Ammon's horn (tissue), 1 donor: ENCODE measurements around the gene BMP7.

Source experiments
- DNase-seq: peaks from one replicate; pipeline ENCODE4 v3.0.0-alpha.2; 2016; ENCODE audit warnings: low spot score

Gene BMP7

GRCh38 chr20:57266291-57267157, at the start of gene BMP7:
Gene BMP7, minus strand, starts transcription at chr20:57266641. Its CDS starts 519 bp downstream, at chr20:57266122.
- DNase-seq = peak; percentile 63

DNA sequence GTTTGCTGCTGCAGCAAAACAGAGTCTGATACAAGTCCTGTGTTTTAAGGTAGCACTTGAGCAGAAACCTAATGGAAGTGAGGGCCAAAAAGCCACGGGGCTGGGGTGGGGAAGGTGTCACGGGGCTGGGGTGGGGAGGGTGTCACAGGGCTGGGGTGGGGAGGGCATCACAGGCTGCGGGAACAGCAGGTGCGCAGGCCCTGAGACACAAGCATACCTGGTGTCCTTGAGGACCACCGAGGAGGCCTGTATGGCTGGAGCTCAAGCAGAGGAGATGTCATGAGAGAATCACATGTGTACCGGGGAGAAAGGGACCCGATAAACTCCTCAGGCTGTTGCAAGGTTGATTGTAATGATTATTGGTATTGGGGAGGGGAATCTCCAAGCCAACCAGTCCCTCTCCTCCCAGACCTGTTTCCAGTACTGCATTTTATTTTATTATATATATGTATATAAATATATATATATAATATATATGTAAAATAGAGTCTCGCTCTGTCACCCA, 49.6 kb upstream of the BMP7 start:
- no peak for DNase-seq

GRCh38 chr20:57315083-57315975, 48.9 kb upstream of the BMP7 start:
- DNase-seq = no peak

- no peak for DNase-seq
Observed at GRCh38 chr20:57313951-57314350, 47.5 kb upstream of the BMP7 start.

DNA sequence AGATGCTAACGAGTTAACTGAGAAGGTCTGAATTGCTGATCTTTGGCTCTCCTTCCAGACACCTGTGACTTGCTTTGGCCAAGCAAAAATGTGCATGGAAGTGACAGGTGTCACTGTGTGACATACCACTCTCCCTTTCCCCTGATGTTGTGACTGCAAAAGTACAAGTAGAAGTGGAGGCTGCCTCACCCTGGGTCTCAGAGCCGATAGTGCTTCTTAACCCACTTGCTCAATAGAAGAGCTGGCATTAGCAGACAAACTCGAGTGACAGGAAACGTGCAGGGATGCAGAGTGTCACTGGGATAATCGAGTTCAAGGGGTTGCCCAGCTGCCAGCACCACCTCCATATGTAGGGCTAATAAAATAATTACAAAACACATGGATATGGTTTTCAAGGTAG, 46.8 kb upstream of the BMP7 start:
- DNase-seq = no peak

DNA sequence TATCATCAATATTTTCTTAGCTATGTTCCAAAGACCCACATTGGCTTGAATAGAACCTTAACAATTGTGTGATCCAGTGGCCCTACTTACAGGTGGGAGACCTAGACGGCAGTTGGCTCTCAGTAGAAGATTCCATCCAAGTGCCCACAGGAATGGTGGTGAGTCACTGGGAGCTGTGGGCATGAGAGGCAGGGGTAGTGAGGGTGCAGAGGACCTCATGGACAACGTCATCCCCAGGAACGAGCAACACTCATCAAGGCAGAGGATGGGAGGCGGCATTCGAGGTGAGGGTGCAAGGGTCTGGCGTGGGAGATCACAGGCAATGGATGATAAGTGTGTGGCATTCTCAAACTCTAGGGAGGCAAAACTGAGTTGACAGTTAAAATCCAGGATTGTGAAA, 45.7 kb upstream of the BMP7 start:
- DNase-seq = no peak

- DNase-seq = no peak
Observed at GRCh38 chr20:57310821-57311514, 44.5 kb upstream of the BMP7 start.

DNA sequence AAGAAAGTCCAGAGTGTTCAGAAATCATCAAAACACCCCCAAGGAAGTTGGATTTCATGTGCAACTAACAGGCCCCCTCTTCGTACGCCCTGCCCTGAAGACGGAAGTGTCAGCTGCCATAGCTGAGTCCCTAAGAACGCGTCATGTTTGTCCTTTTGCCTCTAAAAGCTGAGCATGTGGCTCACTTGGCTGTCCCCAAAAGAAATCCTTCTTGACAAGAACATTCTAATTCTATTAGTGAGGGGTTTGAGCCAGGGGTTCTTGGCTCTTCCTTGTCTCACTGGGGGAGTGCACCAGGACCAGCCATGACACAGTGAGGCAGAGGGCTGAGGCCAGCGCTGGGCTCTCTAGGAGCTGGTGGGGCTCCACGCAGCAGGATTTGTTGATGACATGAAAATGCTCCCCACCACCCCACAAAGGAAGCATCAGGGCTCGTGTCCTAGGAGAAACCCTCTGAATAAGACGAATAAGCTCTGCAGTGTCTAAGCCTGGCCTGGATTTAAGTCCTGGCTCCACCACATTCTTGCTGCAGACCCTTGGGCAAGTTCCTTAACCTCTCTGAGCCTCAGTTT, 43.2 kb upstream of the BMP7 start:
- DNase-seq = peak; percentile 59

DNA sequence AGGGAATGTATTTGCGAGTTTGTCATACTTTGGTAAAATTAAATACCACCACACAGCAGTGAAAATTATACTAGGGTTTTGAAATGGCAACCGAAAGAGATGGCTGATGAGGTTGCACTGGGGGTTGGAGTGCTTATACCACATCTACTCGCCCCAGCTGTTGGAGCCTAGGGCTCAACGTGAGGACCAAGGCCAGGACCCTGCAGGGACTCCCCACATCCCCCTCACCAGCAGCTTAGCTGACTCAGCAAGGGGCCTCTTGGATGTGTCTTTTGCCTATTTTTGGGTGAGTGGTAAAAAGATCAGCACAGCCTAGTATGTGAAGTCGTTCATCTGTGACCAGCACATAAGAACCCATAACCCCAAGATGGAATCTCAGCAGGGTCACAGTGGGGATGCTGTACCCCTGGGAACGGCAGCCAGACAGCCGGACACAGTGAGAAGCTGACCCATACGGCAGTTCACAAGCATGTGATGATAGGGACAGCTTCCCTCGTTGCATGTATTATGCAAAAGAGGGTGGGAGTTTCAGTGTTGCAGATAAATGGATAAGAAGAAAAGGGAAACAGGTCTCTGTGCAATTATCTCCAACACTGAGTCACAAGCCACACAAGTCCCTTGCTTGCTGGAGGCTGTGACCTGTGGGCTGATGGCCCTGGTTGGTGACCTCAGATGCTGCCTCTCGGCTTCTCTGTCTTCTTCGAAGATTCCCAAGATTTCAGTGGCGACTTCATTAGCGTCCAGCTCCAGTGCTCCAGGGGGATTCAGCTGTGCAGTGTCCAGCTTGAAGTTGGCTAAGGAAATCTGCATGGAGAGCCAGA, 42.2 kb upstream of the BMP7 start:
- no peak for DNase-seq

DNA sequence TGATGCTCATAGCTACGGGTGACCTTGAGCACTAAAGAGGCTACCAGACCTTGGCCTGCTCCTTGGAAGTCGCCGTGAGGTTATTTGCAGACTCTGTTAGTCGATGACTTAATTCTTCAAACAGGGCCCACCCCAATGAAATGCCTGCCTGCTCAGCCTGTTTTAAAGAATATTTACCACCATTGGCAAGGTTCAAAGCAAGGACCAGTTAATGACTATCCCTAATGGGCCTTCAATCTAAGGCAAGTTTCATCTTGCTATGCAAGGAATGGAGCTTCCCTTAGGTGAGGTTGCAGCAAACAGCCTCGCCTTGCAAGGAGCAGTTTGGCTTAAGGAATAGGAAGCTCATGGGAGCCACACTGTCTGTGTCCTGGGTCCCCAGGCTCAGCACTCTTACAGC, 40.3 kb upstream of the BMP7 start:
- DNase-seq = no peak

DNA sequence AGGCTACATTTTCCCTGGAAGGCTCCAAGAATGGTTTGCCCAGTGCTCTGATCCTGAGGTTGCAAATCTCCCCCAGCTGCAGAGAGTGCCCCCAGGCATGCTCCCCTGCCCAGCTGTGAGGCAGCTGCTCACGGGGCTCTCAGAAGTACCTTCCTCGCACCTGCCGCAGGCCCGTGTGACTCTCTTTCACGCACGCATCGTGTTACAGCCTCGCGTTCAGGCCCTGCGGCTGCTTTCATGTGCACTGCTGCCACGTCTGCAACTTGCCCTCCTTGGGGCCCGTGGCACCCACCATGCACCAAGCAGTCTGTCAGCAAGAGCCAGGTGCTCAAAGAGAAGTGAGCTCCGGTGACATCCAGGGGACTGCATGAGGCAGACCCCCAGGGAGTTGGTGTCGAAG, 34.6 kb upstream of the BMP7 start:
- no peak for DNase-seq

- no peak for DNase-seq
Observed at GRCh38 chr20:57298457-57298856, 32.0 kb upstream of the BMP7 start.

DNA sequence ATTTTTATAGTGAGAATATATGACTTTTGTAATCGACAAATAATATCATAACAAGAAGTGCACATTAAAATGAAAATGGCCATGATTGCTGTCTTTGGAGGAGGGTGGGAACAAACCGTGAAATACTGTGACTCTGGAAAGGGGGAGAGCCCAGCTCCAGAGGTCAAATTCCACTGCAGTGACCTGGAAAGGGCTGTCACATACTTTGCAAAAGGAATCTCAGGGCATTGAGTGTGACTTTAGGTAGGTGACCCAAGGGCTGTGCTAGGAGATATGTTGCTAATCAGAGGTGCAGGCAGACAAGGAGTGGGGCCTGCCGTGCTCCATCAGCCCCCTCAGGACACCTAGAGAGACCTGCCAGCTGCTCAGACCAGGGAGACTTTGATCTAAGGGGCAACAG, 28.1 kb upstream of the BMP7 start:
- no peak for DNase-seq

DNA sequence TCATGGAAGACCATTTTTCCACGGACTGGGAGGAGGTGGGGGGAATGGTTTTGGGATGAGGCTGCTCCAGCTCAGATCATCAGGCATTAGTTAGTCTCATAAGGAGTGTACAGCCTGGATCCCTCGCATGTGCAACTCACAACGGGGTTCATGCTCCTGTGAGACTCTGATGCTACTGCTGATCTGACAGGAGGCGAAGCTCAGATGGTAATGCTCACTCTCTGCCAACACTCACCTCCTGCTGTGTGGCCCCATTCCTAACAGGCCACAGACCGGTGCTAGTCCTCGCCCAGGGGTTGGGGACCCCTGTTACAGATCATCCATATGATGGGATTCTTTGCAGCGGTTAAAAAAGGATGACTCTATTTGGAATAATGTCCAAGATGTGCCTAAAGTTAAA, 27.6 kb upstream of the BMP7 start:
- DNase-seq = no peak

DNA sequence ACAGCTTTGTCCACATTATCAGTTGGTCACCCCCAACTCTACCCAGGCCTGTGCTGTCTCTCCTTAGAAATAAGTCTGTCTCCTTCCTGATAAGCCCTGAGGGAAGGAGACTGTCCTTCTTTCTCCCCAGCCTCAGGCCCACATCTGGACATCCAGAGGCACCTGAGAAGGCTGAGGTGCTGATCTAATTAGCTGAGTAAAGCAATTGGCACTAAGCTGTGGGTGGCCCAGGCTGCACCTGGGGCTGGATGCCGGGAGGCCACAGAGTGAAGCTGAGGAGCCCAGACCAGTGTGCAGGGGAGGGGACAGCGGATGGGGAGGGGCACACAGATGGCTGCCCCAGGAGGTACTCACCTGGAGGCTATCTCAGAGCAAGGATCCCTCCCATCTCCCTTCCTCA, 26.2 kb upstream of the BMP7 start:
- no peak for DNase-seq

DNA sequence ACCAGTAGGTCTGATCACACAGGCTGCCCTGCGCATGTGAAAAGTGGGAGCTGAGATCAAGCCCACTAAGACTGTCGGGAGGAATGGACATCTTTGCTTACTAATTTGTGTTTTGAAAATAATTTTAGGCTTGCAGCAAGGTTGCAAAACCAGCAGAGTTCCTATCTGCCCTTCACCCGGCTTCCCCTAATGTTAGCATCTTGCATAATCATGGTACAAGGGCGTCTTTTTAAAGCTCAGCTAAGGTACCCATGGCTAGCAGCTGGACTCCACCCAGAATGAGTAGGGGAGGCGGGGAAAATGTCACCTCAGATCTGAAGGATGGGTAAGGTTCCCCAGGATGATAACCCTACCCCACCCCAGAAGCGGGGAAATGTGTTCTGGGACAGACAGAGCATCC, 25.3 kb upstream of the BMP7 start:
- no peak for DNase-seq

- no peak for DNase-seq
Observed at GRCh38 chr20:57291003-57291402, 24.6 kb upstream of the BMP7 start.

DNA sequence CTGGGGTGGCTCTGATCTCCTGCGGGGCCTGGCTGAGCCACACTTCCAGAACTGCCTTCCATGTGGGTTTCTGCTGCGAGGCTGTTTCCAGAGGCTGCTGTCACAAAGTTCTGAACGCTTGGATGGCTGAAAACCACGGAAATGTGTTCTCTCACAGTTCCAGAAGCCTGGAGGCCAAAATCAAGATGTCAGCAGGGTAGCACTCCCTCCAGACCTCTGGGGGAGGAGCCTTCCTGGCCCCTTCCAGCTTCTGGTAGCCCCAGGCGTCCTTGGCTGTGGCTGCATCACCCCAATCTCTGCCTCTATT, 23.7 kb upstream of the BMP7 start:
- no peak for DNase-seq

DNA sequence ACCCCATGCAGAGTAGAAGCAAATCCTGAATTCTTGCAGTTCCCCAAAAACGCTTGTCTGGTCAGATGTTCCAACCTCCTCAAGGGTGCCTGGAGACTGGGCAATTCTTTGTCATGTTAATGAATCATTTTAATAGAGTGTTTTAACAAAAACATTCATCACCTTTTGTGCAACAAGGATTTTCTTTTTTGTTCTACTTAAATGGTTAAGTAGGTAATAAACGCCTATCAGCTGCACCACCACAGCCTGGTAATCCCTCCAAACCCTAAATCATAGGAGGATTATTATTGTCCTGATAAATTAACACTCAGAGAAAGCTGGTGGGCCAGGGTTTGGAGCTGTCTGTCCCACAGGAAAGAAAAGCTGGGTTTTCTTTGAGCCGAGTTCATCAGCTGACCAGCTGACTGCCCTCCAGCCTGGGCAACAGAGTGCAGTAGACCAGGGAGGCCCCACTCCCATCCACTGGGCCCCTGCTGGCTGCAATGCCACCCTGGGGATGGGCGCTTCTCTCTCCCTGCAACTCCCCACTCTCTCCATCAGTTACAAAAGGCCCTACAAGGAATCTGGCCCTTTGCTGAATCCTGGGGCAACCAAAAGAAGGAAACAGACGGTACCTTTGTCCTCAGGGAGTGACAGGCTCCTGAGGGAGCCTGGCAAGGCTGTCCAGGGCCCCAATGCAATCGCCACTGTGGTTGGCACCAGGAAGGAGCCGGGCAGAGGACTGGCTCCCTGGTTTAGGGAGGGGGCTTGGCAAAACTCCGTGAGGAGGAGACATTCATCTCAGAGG, 23.1 kb upstream of the BMP7 start:
- peak; percentile 75 for DNase-seq

DNA sequence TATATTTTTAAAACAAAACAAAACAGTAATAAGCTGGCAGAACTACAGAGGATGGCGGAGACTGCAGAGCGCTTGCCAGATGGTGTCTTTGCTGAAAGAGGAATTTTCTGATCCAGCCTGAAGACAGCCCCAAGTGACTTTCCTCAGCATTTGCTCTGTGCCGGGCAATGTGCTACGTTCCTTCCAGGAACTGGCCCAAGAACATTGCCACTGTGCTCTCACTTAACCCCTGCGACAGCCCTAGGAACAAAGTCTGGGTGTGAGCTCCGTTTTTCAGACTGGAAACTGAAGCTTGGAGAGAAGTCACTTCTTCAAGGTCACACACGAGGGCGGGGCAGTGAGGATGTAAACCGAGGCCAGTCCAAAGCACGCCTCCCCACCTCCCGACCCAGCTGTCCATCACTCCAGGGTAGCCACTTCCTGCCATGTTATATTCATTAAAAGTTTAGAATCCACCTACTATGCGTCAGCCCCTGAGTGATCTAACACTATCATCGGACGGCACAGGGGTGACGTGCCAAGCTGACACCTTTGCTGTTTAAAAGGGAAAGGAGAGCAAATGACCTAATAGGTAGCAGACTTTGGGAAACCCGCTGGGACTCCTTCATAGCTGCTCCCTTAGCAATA, 22.3 kb upstream of the BMP7 start:
- DNase-seq = peak; percentile 60
